Adrenal gland (tissue), 12 donors: ENCODE data around the gene CNTN4. TPM values are rescaled to one million over a fixed set of nuclear protein-coding genes. Genes with fewer than 3 reads are reported as not detected.

ENCODE experiments used
- DNase-seq, 7 donors: peaks; one replicate each; pipeline ENCODE4 v3.0.0-alpha.2; 2019 to 2020
- H3K27ac ChIP-seq, 5 donors: fragments of 200-600 bp; sonication (generic) in 4 of 5; 1 replicate in 3 of 5; 2 replicates in 2 of 5; pipeline versions ENCODE4 v1.5.1 to v1.8.0; 2016 to 2020; ENCODE audit warnings: mild to moderate bottlenecking in 1 of 5
- H3K27me3 ChIP-seq: fragments of 200-600 bp; 2 replicates; pipeline ENCODE4 v1.8.0; 2021
- H3K36me3 ChIP-seq, 2 donors: fragments of 200-600 bp; replicated peaks in 1 of 2; 1 replicate in 1 of 2; 2 replicates in 1 of 2; pipeline versions ENCODE4 v1.5.1 to v1.8.0; 2018 to 2022
- H3K4me1 ChIP-seq, 2 donors: fragments of 200-600 bp; replicated peaks in 1 of 2; 1 replicate in 1 of 2; 2 replicates in 1 of 2; pipeline versions ENCODE4 v1.5.1 to v1.8.0; 2018 to 2021
- H3K4me3 ChIP-seq, 4 donors: fragments of 200-600 bp; sonication (generic) in 3 of 4; one replicate each; pipeline ENCODE4 v1.5.1; 2016 to 2018
- H3K9me3 ChIP-seq, 3 donors: fragments of 200-600 bp; sonication (generic) in 1 of 3; replicated peaks in 1 of 3; 1 replicate in 2 of 3; 2 replicates in 1 of 3; pipeline versions ENCODE4 v1.5.1 to v1.8.0; 2016 to 2021
- CTCF ChIP-seq, 6 experiments: fragments of 450-650 bp in 4 of 6; fragments of 200-600 bp in 2 of 6; sonication (generic) in 1 of 6; IDR thresholded peaks; 1 replicate in 5 of 6; 2 replicates in 1 of 6; pipeline versions ENCODE4 v1.5.1 to v1.8.0; 2016 to 2021; ENCODE audit warnings: antibody characterized with exemption in 6 of 6, mild to moderate bottlenecking in 2 of 6, moderate library complexity in 1 of 6
- POLR2A ChIP-seq, 2 donors: fragments of 450-650 bp; IDR thresholded peaks; one replicate each; pipeline ENCODE4 v1.6.1; 2017; ENCODE audit warnings: antibody characterized with exemption in 2 of 2, mild to moderate bottlenecking in 2 of 2, moderate library complexity in 1 of 2
- WGBS, 4 donors: extraction: QIAGEN DNeasy Blood & Tissue Kit in 2 of 4; methylation state at CpG; one replicate each; pipeline versions ENCODE4 v1.1.5 to v1.1.7; 2013 to 2017; 5-methylcytosine and 5-hydroxymethylcytosine counted together
- intact Hi-C, 2 donors: fragments of 100-400 bp; cut with DNase I; formaldehyde crosslinking; loops; one replicate each; pipeline versions ENCODE4 v1.14.1 to v1.15.0; 2022 to 2023
- polyA plus RNA-seq, 3 donors: library from polyadenylated mRNA; stranded (reverse); fragments of 200-250 nt in 2 of 3; fragments of 350-450 nt in 1 of 3; fragmentation: Illumina TruSeq in 1 of 3; extraction: RNeasy Lipid Tissue Mini Kit (QIAGEN cat#74804) in 1 of 3; gene quantifications; one replicate each; pipeline ENCODE4 v1.2.3, GENCODE V29; 2013 to 2014
- total RNA-seq, 9 donors: library from RNA; depleted of rRNA in 4 of 9; stranded (reverse); fragments of >200 nt in 4 of 9; fragments of 120-200 nt in 1 of 9; fragmentation: NEBNext Ultra II Directional in 1 of 9; extraction: Animal tissue kit (Norgen Biotek cat#: 25700) in 1 of 9; gene quantifications; one replicate each; pipeline versions ENCODE4 v1.1.0 to v1.2.4, GENCODE V29; 2013 to 2023
- donor health status: healthy with polysubstance abuse.
- donor health status: Bipolar disorder and iron deficiency.
- donor health status: DM: yes; HTN: yes; CAD: no.
- donor health status: DM: no; HTN: no; CAD: no.
- donor health status: DM: no; HTN: no; CAD: no.
- donor health status: DM: yes; HTN: yes; CAD: no.

CNTN4 gene
- total and polyA plus RNA-seq, 12 donors = 0.17 to 9.2 (median 1.6) TPM

- no peak for DNase-seq
Observed at GRCh38 chr3:2506776-2507175, 408.1 kb downstream of the CNTN4 start.

GRCh38 chr3:2510591-2511145 is 412.0 kb downstream of the CNTN4 start:
- no peaks in the 10 kb centered on the region for H3K9me3 ChIP-seq
- H3K36me3 ChIP-seq = no peaks in the 10 kb centered on the region
- TF ChIP-seq CTCF (IDR thresholded peaks at IDR 0.05) = no peak
- no peak overlapping the region for H3K4me3 ChIP-seq
- WGBS, 4 donors = 66 to 76% (median 68%) methylated on average over 8 of the region's 8 CpGs
- intact Hi-C loops = no loop called here
- no peaks in the 10 kb centered on the region for H3K4me1 ChIP-seq
- H3K27ac ChIP-seq = no peak overlapping the region
- no peaks in the 10 kb centered on the region for H3K27me3 ChIP-seq
- DNase-seq = no peak

More at GRCh38 chr3:2506776-2507175, 408.1 kb downstream of the CNTN4 start:
- Histone ChIP-seq H3K27ac (no peak overlapping the region), H3K4me1 (no peaks in the 10 kb centered on the region), H3K27me3 (no peaks in the 10 kb centered on the region), H3K4me3 (no peak overlapping the region), H3K36me3 (no peaks in the 10 kb centered on the region), H3K9me3 (no peaks in the 10 kb centered on the region)
- TF ChIP-seq CTCF (IDR thresholded peaks at IDR 0.05) (no peak), POLR2A (IDR thresholded peaks at IDR 0.05) (no peak)
- intact Hi-C loops = no loop called here
- 72 to 83% (median 78%) methylated on average over 8 of the region's 8 CpGs for WGBS, 4 donors

GRCh38 chr3:2511356-2511755 is 412.7 kb downstream of the CNTN4 start:
- intact Hi-C loops = no loop called here
- no peak overlapping the region for H3K27ac ChIP-seq
- DNase-seq = no peak
- H3K4me1 ChIP-seq = no peaks in the 10 kb centered on the region
- no peaks in the 10 kb centered on the region for H3K27me3 ChIP-seq
- TF ChIP-seq CTCF (IDR thresholded peaks at IDR 0.05) = no peak
- 29 to 44% (median 35%) methylated on average over 10 of the region's 10 CpGs for WGBS, 4 donors
- H3K4me3 ChIP-seq = no peak overlapping the region
- no peaks in the 10 kb centered on the region for H3K9me3 ChIP-seq
- H3K36me3 ChIP-seq = no peaks in the 10 kb centered on the region

- Histone ChIP-seq H3K27me3 (no peaks in the 10 kb centered on the region), H3K4me3 (no peak overlapping the region), H3K9me3 (no peaks in the 10 kb centered on the region), H3K36me3 (no peaks in the 10 kb centered on the region), H3K27ac (no peak overlapping the region), H3K4me1 (no peaks in the 10 kb centered on the region)
- TF ChIP-seq CTCF (IDR thresholded peaks at IDR 0.05) = no peak
- no peak for TF ChIP-seq POLR2A (IDR thresholded peaks at IDR 0.05)
- intact Hi-C loops = no loop called here
- DNase-seq = no peak
- WGBS, 4 donors = 66 to 74% (median 70%) methylated on average over 2 of the region's 2 CpGs
Observed at GRCh38 chr3:2512881-2513280, 414.2 kb downstream of the CNTN4 start.
